ENCODE results near the gene IL31RA.
"Not testable (repeated sequence)": the region's sequence is repeated elsewhere in the genome, so short reads cannot be mapped to it uniquely, and the experiment has no call there.

Gene IL31RA

GRCh38 chr5:55923177-55923771 lies 72.1 kb downstream of the IL31RA start:
- H3K27ac ChIP-seq: no peak overlapping the region
- no peak for DNase-seq (ENCODE audit: low read depth, low spot score)

- no peak overlapping the region for H3K27ac ChIP-seq
- DNase-seq (ENCODE audit: low read depth, low spot score): no peak
Observed at GRCh38 chr5:55923865-55924500, 72.8 kb downstream of the IL31RA start.

GRCh38 chr5:55924744-55925143 lies 73.6 kb downstream of the IL31RA start:
- no peak for DNase-seq (ENCODE audit: low read depth, low spot score)
- no peak overlapping the region for H3K27ac ChIP-seq

- DNase-seq (ENCODE audit: low read depth, low spot score): no peak
- H3K27ac ChIP-seq: no peak overlapping the region
Observed at GRCh38 chr5:55925181-55925580, 74.0 kb downstream of the IL31RA start.

GRCh38 chr5:55925712-55926111 lies 74.6 kb downstream of the IL31RA start:
- DNase-seq (ENCODE audit: low read depth, low spot score): no peak
- no peak overlapping the region for H3K27ac ChIP-seq

GRCh38 chr5:55926476-55926875 lies 75.3 kb downstream of the IL31RA start:
- H3K27ac ChIP-seq: no peak overlapping the region
- no peak for DNase-seq (ENCODE audit: low read depth, low spot score)

- H3K27ac ChIP-seq: no peak overlapping the region
Observed at GRCh38 chr5:55927861-55928655, 76.9 kb downstream of the IL31RA start.

GRCh38 chr5:55929020-55929799 lies 78.1 kb downstream of the IL31RA start:
- no peak for DNase-seq (ENCODE audit: low read depth, low spot score)
- no peak overlapping the region for H3K27ac ChIP-seq

More at GRCh38 chr5:55927861-55928655, 76.9 kb downstream of the IL31RA start:
- DNase-seq (ENCODE audit: low read depth, low spot score): no peak

GRCh38 chr5:55932700-55933099 lies 81.5 kb downstream of the IL31RA start:
- no peak for DNase-seq (ENCODE audit: low read depth, low spot score)
- no peak overlapping the region for H3K27ac ChIP-seq

- H3K27ac ChIP-seq: no peak overlapping the region
- DNase-seq (ENCODE audit: low read depth, low spot score): no peak
Observed at GRCh38 chr5:55933377-55934114, 82.4 kb downstream of the IL31RA start.

GRCh38 chr5:55934115-55934613 lies 83.0 kb downstream of the IL31RA start:
- H3K27ac ChIP-seq: no peak overlapping the region
- peak; percentile 16 for DNase-seq (ENCODE audit: low read depth, low spot score)

- DNase-seq (ENCODE audit: low read depth, low spot score): no peak
- H3K27ac ChIP-seq: no peak overlapping the region
Observed at GRCh38 chr5:55934720-55935119, 83.6 kb downstream of the IL31RA start.

- DNase-seq (ENCODE audit: low read depth, low spot score): no peak
- H3K27ac ChIP-seq: no peak overlapping the region
Observed at GRCh38 chr5:55935371-55935770, 84.2 kb downstream of the IL31RA start.

- peak; percentile 33 for DNase-seq (ENCODE audit: low read depth, low spot score)
- H3K27ac ChIP-seq: no peak overlapping the region
Observed at GRCh38 chr5:55936100-55936693, 85.0 kb downstream of the IL31RA start.

- H3K27ac ChIP-seq; DNase-seq (ENCODE audit: low read depth, low spot score): not testable (repeated sequence)
Observed at GRCh38 chr5:55937598-55937997, 86.4 kb downstream of the IL31RA start.

- not testable (repeated sequence) for DNase-seq (ENCODE audit: low read depth, low spot score); H3K27ac ChIP-seq
Observed at GRCh38 chr5:55941154-55941553, 90.0 kb downstream of the IL31RA start.

- DNase-seq (ENCODE audit: low read depth, low spot score): no peak
- H3K27ac ChIP-seq: no peak overlapping the region
Observed at GRCh38 chr5:55959208-55959607, 108.1 kb downstream of the IL31RA start.

GRCh38 chr5:55960779-55961178 lies 109.6 kb downstream of the IL31RA start:
- no peak for DNase-seq (ENCODE audit: low read depth, low spot score)
- no peak overlapping the region for H3K27ac ChIP-seq

GRCh38 chr5:55965525-55965924 lies 114.4 kb downstream of the IL31RA start:
- no peak for DNase-seq (ENCODE audit: low read depth, low spot score)
- H3K27ac ChIP-seq: peak overlapping the region; percentile 58
